ENCODE results near the gene PNMA1.

The PNMA1 gene

GRCh38 chr14:73742520-73743238 is 28.5 kb upstream of the PNMA1 start:
- TF ChIP-seq, protein P1, sequence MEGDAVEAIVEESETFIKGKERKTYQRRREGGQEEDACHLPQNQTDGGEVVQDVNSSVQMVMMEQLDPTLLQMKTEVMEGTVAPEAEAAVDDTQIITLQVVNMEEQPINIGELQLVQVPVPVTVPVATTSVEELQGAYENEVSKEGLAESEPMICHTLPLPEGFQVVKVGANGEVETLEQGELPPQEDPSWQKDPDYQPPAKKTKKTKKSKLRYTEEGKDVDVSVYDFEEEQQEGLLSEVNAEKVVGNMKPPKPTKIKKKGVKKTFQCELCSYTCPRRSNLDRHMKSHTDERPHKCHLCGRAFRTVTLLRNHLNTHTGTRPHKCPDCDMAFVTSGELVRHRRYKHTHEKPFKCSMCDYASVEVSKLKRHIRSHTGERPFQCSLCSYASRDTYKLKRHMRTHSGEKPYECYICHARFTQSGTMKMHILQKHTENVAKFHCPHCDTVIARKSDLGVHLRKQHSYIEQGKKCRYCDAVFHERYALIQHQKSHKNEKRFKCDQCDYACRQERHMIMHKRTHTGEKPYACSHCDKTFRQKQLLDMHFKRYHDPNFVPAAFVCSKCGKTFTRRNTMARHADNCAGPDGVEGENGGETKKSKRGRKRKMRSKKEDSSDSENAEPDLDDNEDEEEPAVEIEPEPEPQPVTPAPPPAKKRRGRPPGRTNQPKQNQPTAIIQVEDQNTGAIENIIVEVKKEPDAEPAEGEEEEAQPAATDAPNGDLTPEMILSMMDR (IDR thresholded peaks at IDR 0.05) = no peak

DNA sequence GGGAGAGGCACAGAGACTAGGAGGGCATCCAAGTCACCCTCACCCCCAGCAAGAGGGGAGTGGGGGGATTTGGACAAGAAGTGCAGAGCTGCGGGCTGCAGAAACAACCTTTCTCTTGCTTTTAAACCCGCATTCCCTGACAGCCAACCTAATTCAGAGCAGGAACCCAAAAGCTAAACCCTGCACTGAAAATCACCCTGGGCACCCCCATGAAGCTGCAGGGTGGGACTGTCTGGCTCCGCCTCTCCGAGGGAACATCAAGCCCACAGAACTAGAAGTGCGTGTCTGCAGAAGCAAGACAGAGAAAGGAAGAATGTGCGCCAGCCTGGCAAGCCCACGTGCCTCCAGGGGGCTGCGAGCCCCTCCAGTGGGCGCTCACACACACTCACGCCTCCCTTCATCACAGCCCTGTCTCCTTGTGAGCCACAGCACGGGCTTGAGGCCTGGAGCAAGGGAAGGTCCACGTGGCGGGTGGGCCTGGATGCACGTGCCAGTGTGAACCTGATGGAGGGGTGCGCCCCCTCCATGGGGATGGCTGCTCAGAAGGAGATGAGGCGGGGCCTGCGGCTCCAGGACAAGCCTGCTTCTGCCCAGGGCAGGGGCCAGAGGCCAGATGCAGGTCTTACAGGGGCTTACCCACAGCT is 27.8 kb upstream of the PNMA1 start:
- TF ChIP-seq, protein P1 (IDR thresholded peaks at IDR 0.05) = no peak

DNA sequence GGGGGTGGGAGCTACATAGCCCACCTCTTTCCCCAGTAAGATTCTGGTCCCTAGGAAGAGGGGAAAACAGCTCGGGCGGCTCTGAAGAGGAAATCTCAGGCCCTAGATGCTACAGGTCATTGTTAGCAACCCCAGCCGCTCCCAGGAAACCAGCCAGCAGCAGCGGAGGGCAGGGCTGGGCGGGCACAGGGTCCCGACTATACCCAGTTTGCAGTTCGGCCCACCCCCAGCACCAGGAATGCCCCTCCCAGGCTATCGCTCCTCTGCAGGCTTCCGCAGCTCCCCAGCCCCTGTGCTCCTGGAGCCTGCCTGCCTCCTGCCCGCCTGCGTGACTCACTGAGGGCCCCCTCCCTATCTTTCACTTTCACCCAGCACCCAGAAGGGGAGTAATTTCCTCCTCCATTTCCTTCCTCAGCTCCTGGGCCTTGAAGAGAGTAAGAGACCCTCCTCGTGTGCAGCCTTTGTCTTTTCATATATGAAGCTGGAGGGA is 27.2 kb upstream of the PNMA1 start:
- TF ChIP-seq, protein P1 (IDR thresholded peaks at IDR 0.05) = no peak

DNA sequence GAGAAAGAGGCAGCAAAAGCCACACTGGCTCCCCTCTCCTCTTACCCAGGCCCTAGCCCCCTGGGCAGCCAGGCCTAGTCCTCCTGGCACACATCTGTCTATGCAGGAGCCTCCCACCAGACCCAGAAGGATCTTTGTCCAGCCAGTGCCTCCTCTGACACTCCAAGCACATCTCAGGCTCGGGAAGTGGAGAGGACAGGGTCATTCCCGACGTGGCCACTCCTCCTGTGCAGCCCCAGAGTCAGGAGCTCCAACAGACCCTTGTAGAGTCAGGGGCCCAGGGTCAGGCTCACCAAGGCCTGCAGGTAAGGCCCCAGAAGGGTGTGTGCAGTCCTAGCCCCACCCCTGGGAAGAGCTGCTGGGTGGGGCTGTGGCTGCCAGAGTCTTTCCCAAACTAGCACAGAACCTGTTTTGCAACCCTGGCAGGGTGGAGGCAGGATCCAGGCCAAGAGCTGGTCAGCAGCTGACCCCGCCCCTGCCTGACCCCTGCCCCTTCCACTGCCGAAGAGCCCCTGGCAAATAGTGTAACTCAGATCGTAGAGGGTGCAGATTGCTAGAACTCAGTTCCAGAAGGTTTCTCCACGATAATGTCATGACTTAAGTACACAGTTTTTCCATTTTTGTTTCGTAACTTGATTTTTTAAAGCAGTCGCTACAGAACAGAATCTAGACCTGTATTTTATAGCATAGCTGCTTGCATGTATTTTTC is 26.6 kb upstream of the PNMA1 start:
- TF ChIP-seq, protein P1 (IDR thresholded peaks at IDR 0.05) = no peak

DNA sequence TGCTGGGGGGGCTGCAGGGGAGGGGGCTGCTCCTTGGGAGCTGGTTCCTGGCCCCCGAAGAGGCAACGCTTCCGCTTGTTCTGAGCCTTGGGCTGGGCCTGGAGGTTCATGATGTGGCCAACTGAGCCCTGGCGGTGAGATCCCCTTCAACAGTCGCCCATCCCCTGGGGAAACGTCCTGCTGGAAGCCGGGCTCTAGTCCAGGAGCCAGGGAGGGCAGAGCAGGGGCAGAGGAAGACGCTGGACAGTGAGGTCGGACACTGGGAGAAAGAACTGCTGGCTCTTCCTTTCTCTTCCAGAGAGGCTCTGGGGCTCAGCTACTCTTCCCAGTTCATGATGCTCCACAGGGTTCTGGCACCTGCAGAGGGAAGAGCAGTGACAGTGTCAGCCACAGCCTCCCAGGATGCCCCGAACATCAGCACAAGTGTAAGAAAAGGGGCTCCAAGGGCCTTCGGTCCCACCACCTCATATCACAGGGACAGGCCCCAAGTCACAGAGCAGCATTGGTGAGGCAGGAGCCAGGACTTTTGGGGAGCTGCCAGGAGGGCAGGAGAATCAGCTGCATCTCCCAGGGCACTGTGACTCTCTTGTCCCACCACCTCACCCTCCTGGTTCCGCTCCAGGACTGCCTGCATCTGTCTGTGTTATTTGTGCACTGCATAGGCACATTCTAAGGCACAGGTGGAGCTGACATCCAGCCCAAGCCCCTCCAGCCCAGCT is 25.9 kb upstream of the PNMA1 start:
- TF ChIP-seq, protein P1 (IDR thresholded peaks at IDR 0.05) = no peak

GRCh38 chr14:73739174-73739898 is 25.2 kb upstream of the PNMA1 start:
- TF ChIP-seq, protein P1 (IDR thresholded peaks at IDR 0.05) = no peak

All from LNCAP (cell line).